GM19035 (cell line): Measurements from ENCODE around the gene FAM210B.
"Not testable (repeated sequence)": the region's sequence is repeated elsewhere in the genome, so short reads cannot be mapped to it uniquely, and the experiment has no call there.

Experiments used
- ATAC-seq: cut with Tn5 transposase; IDR thresholded peaks from one replicate; pipeline ENCODE4 v1.9.1; 2021; ENCODE audit not compliant: unreplicated experiment

The FAM210B gene

GRCh38 chr20:56360133-56360907 is 1.5 kb downstream of the FAM210B start:
- ATAC-seq = no peak

GRCh38 chr20:56360908-56361205 is 2.1 kb downstream of the FAM210B start:
- ATAC-seq = no peak

- ATAC-seq = no peak
Measured at GRCh38 chr20:56361900-56362299, 3.1 kb downstream of the FAM210B start.

GRCh38 chr20:56362833-56363413 is 4.1 kb downstream of the FAM210B start:
- no peak for ATAC-seq

GRCh38 chr20:56363491-56363890 is 4.7 kb downstream of the FAM210B start:
- ATAC-seq = no peak

- ATAC-seq = no peak
Measured at GRCh38 chr20:56368351-56369134, 9.8 kb downstream of the FAM210B start.

- no peak for ATAC-seq
Measured at GRCh38 chr20:56369179-56369578, 10.4 kb downstream of the FAM210B start.

GRCh38 chr20:56371977-56372376 is 13.2 kb downstream of the FAM210B start:
- no peak for ATAC-seq

- ATAC-seq = no peak
Measured at GRCh38 chr20:56372850-56373249, 14.1 kb downstream of the FAM210B start.

- ATAC-seq = no peak
Measured at GRCh38 chr20:56373942-56374341, 15.2 kb downstream of the FAM210B start.

GRCh38 chr20:56376331-56376730 is 17.6 kb downstream of the FAM210B start:
- ATAC-seq = no peak

- no peak for ATAC-seq
Measured at GRCh38 chr20:56378386-56378785, 19.6 kb downstream of the FAM210B start.

GRCh38 chr20:56380375-56380774 is 21.6 kb downstream of the FAM210B start:
- no peak for ATAC-seq

- ATAC-seq = no peak
Measured at GRCh38 chr20:56381501-56381900, 22.7 kb downstream of the FAM210B start.

- no peak for ATAC-seq
Measured at GRCh38 chr20:56382696-56383095, 23.9 kb downstream of the FAM210B start.

GRCh38 chr20:56383334-56383733 is 24.6 kb downstream of the FAM210B start:
- no peak for ATAC-seq

- ATAC-seq = no peak
Measured at GRCh38 chr20:56385130-56385529, 26.4 kb downstream of the FAM210B start.

- ATAC-seq = no peak
Measured at GRCh38 chr20:56386219-56386618, 27.4 kb downstream of the FAM210B start.

- no peak for ATAC-seq
Measured at GRCh38 chr20:56388882-56389281, 30.1 kb downstream of the FAM210B start.

GRCh38 chr20:56389807-56390206 is 31.0 kb downstream of the FAM210B start:
- ATAC-seq = no peak

- ATAC-seq = not testable (repeated sequence)
Measured at GRCh38 chr20:56390396-56390795, 31.6 kb downstream of the FAM210B start.

GRCh38 chr20:56391037-56391436 is 32.3 kb downstream of the FAM210B start:
- no peak for ATAC-seq
